WTC11 (cell line): ENCODE data around the gene WDR27. TPM values are rescaled to one million over a fixed set of nuclear protein-coding genes. Genes with fewer than 3 reads are reported as not detected.

ENCODE experiments used
- ATAC-seq: fragments of 200-7000 bp; cut with Tn5 transposase; 2 replicates; pipeline ENCODE4 v1.10.0; 2021; ENCODE audit warnings: mild to moderate bottlenecking, moderate library complexity
- CTCF ChIA-PET: fragments of 300-600 bp; sonication (Branson Sonifier 250); formaldehyde crosslinking; loops from one replicate; lab custom pipeline; 2021; ENCODE audit warnings: antibody characterized with exemption; lab: Charles Lee
- POLR2A ChIA-PET: fragments of 350-600 bp; sonication (Branson Sonifier 250); formaldehyde crosslinking; loops from one replicate; lab custom pipeline; 2021; ENCODE audit warnings: antibody characterized with exemption; lab: Charles Lee
- DNase-seq: peaks from one replicate; pipeline ENCODE4 v3.0.0; 2021; ENCODE audit warnings: low spot score
- H3K27ac Mint-ChIP-seq: 2 replicates; pipeline ENCODE4 v1.8.0; 2021; ENCODE audit warnings: mixed read lengths
- H3K27me3 Mint-ChIP-seq: 2 replicates; pipeline ENCODE4 v1.8.0; 2021; ENCODE audit warnings: low read depth, mild to moderate bottlenecking, moderate library complexity, mixed read lengths
- H3K36me3 Mint-ChIP-seq: 2 replicates; pipeline ENCODE4 v1.8.0; 2021; ENCODE audit warnings: mixed read lengths
- H3K4me1 Mint-ChIP-seq: 2 replicates; pipeline ENCODE4 v1.8.0; 2022; ENCODE audit warnings: mixed read lengths
- H3K4me3 Mint-ChIP-seq: 2 replicates; pipeline ENCODE4 v1.8.0; 2021; ENCODE audit warnings: mild to moderate bottlenecking, moderate library complexity, mixed read lengths
- H3K9me3 Mint-ChIP-seq: 2 replicates; pipeline ENCODE4 v1.8.0; 2021; ENCODE audit warnings: mixed read lengths
- ATF1 ChIP-seq: sonication (generic); formaldehyde crosslinking; IDR thresholded peaks from 2 replicates; pipeline ENCODE4 v1.8.1; 2023; ENCODE audit warnings: mild to moderate bottlenecking, moderate library complexity, missing genetic modification reagents
- CBFB ChIP-seq: sonication (generic); formaldehyde crosslinking; IDR thresholded peaks from 2 replicates; pipeline ENCODE4 v1.8.1; 2022; ENCODE audit warnings: mild to moderate bottlenecking, low read depth, missing genetic modification reagents
- CREB1 ChIP-seq: sonication (generic); formaldehyde crosslinking; IDR thresholded peaks from 2 replicates; pipeline ENCODE4 v1.8.0; 2023; ENCODE audit warnings: mild to moderate bottlenecking, missing genetic modification reagents
- EMX1 ChIP-seq: fragments of 250-450 bp; sonication (Bioruptor Pico); IDR thresholded peaks from 2 replicates; pipeline ENCODE4 v1.8.0; 2021; ENCODE audit warnings: mild to moderate bottlenecking
- GRHL2 ChIP-seq: fragments of 250-450 bp; sonication (Bioruptor Pico); IDR thresholded peaks from 2 replicates; pipeline ENCODE4 v1.8.0; 2022; ENCODE audit warnings: mild to moderate bottlenecking, moderate library complexity; ENCODE audit not compliant: insufficient replicate concordance, severe bottlenecking
- GTF2I ChIP-seq: fragments of 250-450 bp; sonication (Bioruptor Pico); conservative IDR thresholded peaks from 2 replicates; pipeline ENCODE4 v1.4.0; 2021; ENCODE audit warnings: mild to moderate bottlenecking
- OVOL2 ChIP-seq: fragments of 250-450 bp; sonication (Bioruptor Pico); IDR thresholded peaks from 2 replicates; pipeline ENCODE4 v1.9.0; 2021; ENCODE audit warnings: mild to moderate bottlenecking, borderline replicate concordance
- PRRX2 ChIP-seq: fragments of 250-450 bp; sonication (Bioruptor Pico); IDR thresholded peaks from 2 replicates; pipeline ENCODE4 v1.8.0; 2021; ENCODE audit warnings: mild to moderate bottlenecking
- RORB ChIP-seq: fragments of 250-450 bp; sonication (Bioruptor Pico); IDR thresholded peaks from 2 replicates; pipeline ENCODE4 v1.9.0; 2021; ENCODE audit warnings: mild to moderate bottlenecking
- SP1 ChIP-seq: sonication (generic); formaldehyde crosslinking; conservative IDR thresholded peaks from 2 replicates; pipeline ENCODE4 v1.8.1; 2022; ENCODE audit warnings: missing genetic modification reagents
- ZBTB21 ChIP-seq: sonication (generic); formaldehyde crosslinking; IDR thresholded peaks from 2 replicates; pipeline ENCODE4 v1.8.1; 2023; ENCODE audit warnings: mild to moderate bottlenecking, missing genetic modification reagents, borderline replicate concordance
- total RNA-seq: library from RNA; stranded (reverse); gene quantifications from 3 replicates; pipeline ENCODE4 v1.2.3, GENCODE V29; 2021
- TF ChIP-seq, protein P1 (sequence below): fragments of 250-450 bp; sonication (Bioruptor Pico); IDR thresholded peaks from 2 replicates; pipeline ENCODE4 v2.1.2; 2022; ENCODE audit warnings: mild to moderate bottlenecking, moderate library complexity
- TF ChIP-seq, protein P2 (sequence below): fragments of 250-450 bp; sonication (Bioruptor Pico); IDR thresholded peaks from 2 replicates; pipeline ENCODE4 v1.9.0; 2021; ENCODE audit warnings: moderate library complexity, mild to moderate bottlenecking, inconsistent platforms, borderline replicate concordance
- TF ChIP-seq, protein P3 (sequence below): sonication (generic); formaldehyde crosslinking; IDR thresholded peaks from 2 replicates; pipeline ENCODE4 v1.8.0; 2022; ENCODE audit warnings: missing genetic modification reagents
- TF ChIP-seq, protein P4 (sequence below): sonication (generic); formaldehyde crosslinking; IDR thresholded peaks from 2 replicates; pipeline ENCODE4 v1.8.1; 2022; ENCODE audit warnings: mild to moderate bottlenecking, moderate library complexity, missing genetic modification reagents
- TF ChIP-seq, protein P5 (sequence below): sonication (generic); formaldehyde crosslinking; IDR thresholded peaks from 2 replicates; pipeline ENCODE4 v1.8.0; 2023; ENCODE audit warnings: mild to moderate bottlenecking, missing genetic modification reagents
- TF ChIP-seq, protein P6 (sequence below): fragments of 250-450 bp; sonication (Bioruptor Pico); conservative IDR thresholded peaks from 2 replicates; pipeline ENCODE4 v1.9.0; 2021; ENCODE audit warnings: mild to moderate bottlenecking
- TF ChIP-seq, protein P7 (sequence below): sonication (generic); formaldehyde crosslinking; IDR thresholded peaks from 2 replicates; pipeline ENCODE4 v1.8.1; 2022; ENCODE audit warnings: low read depth, mild to moderate bottlenecking, moderate library complexity, missing genetic modification reagents, borderline replicate concordance
- TF ChIP-seq, protein P8 (sequence below): sonication (generic); formaldehyde crosslinking; IDR thresholded peaks from 2 replicates; pipeline ENCODE4 v1.8.0; 2022; ENCODE audit warnings: mild to moderate bottlenecking, missing genetic modification reagents
- TF ChIP-seq, protein P9 (sequence below): fragments of 250-450 bp; sonication (Bioruptor Pico); IDR thresholded peaks from 2 replicates; pipeline ENCODE4 v1.9.0; 2021; ENCODE audit warnings: mild to moderate bottlenecking

WDR27 gene
- total RNA-seq, 1 experiment from 2014 or later = 126 TPM

DNA sequence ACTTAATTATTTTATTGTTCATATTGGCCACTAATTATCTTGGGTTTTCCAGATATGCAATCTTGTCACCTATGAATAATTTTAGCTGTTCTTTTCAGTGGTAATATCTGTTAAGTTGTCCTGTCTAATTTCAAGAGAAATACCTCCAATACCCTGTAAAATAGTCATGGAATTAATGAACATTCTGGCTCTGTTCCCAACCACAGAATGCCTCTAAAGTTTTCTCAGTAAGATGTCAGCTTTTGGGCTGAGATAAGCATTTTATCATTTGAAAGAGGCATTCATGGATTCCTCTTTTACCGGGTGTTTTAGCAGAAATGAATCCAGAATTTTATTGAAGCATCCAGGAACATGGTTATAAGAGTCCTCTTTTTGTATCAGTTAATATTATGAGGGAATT lies 109.3 kb downstream of the WDR27 start (continued):
- TF ChIP-seq, protein P1, sequence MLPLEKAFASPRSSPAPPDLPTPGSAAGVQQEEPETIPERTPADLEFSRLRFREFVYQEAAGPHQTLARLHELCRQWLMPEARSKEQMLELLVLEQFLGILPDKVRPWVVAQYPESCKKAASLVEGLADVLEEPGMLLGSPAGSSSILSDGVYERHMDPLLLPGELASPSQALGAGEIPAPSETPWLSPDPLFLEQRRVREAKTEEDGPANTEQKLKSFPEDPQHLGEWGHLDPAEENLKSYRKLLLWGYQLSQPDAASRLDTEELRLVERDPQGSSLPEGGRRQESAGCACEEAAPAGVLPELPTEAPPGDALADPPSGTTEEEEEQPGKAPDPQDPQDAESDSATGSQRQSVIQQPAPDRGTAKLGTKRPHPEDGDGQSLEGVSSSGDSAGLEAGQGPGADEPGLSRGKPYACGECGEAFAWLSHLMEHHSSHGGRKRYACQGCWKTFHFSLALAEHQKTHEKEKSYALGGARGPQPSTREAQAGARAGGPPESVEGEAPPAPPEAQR (CRISPR knock-in tag) = no peak
- TF ChIP-seq, protein P2, sequence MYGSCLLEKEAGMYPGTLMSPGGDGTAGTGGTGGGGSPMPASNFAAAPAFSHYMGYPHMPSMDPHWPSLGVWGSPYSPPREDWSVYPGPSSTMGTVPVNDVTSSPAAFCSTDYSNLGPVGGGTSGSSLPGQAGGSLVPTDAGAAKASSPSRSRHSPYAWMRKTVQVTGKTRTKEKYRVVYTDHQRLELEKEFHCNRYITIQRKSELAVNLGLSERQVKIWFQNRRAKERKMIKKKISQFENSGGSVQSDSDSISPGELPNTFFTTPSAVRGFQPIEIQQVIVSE (CRISPR knock-in tag) = no peak
- TF ChIP-seq ZBTB21 (CRISPR knock-in tag) (no peak), OVOL2 (CRISPR knock-in tag) (no peak), SP1 (CRISPR knock-in tag) (no peak), ATF1 (CRISPR knock-in tag) (no peak)
- TF ChIP-seq, protein P3, sequence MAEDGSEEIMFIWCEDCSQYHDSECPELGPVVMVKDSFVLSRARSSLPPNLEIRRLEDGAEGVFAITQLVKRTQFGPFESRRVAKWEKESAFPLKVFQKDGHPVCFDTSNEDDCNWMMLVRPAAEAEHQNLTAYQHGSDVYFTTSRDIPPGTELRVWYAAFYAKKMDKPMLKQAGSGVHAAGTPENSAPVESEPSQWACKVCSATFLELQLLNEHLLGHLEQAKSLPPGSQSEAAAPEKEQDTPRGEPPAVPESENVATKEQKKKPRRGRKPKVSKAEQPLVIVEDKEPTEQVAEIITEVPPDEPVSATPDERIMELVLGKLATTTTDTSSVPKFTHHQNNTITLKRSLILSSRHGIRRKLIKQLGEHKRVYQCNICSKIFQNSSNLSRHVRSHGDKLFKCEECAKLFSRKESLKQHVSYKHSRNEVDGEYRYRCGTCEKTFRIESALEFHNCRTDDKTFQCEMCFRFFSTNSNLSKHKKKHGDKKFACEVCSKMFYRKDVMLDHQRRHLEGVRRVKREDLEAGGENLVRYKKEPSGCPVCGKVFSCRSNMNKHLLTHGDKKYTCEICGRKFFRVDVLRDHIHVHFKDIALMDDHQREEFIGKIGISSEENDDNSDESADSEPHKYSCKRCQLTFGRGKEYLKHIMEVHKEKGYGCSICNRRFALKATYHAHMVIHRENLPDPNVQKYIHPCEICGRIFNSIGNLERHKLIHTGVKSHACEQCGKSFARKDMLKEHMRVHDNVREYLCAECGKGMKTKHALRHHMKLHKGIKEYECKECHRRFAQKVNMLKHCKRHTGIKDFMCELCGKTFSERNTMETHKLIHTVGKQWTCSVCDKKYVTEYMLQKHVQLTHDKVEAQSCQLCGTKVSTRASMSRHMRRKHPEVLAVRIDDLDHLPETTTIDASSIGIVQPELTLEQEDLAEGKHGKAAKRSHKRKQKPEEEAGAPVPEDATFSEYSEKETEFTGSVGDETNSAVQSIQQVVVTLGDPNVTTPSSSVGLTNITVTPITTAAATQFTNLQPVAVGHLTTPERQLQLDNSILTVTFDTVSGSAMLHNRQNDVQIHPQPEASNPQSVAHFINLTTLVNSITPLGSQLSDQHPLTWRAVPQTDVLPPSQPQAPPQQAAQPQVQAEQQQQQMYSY = no peak
- TF ChIP-seq, protein P4, sequence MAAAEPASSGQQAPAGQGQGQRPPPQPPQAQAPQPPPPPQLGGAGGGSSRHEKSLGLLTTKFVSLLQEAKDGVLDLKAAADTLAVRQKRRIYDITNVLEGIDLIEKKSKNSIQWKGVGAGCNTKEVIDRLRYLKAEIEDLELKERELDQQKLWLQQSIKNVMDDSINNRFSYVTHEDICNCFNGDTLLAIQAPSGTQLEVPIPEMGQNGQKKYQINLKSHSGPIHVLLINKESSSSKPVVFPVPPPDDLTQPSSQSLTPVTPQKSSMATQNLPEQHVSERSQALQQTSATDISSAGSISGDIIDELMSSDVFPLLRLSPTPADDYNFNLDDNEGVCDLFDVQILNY = no peak
- TF ChIP-seq, protein P5, sequence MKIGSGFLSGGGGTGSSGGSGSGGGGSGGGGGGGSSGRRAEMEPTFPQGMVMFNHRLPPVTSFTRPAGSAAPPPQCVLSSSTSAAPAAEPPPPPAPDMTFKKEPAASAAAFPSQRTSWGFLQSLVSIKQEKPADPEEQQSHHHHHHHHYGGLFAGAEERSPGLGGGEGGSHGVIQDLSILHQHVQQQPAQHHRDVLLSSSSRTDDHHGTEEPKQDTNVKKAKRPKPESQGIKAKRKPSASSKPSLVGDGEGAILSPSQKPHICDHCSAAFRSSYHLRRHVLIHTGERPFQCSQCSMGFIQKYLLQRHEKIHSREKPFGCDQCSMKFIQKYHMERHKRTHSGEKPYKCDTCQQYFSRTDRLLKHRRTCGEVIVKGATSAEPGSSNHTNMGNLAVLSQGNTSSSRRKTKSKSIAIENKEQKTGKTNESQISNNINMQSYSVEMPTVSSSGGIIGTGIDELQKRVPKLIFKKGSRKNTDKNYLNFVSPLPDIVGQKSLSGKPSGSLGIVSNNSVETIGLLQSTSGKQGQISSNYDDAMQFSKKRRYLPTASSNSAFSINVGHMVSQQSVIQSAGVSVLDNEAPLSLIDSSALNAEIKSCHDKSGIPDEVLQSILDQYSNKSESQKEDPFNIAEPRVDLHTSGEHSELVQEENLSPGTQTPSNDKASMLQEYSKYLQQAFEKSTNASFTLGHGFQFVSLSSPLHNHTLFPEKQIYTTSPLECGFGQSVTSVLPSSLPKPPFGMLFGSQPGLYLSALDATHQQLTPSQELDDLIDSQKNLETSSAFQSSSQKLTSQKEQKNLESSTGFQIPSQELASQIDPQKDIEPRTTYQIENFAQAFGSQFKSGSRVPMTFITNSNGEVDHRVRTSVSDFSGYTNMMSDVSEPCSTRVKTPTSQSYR = no peak

DNA sequence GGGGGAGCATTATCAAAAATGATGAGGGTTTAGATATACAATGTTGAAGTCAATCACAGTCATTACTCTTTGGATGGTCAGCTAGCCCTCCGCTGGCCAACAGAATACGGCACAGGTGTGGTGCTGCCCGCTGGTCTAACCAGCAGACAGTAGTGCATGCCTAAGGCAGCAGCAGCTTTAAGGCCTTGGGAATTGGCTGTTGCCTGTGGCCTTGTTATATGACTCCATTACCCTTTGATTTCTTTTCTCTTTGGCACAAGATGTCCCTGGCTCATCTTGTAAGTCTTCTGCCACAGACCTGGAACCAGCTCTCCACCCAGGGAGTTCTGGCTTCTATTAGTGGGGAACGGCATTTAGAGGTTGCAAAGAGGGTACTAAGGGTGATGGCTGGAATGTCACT lies 110.2 kb downstream of the WDR27 start:
- H3K27ac Mint-ChIP-seq = no peak overlapping the region
- H3K9me3 Mint-ChIP-seq = 0 out of 2 replicates have a peak, but pooled peaks cover 3% of the 10 kb centered on the region
- CTCF ChIA-PET = interaction anchor here (0.7 kb wide), 1 partner anchor 184 kb away, joined by 3 read pairs; no protein-coding TSS in a partner anchor
- ATAC-seq (no peak), DNase-seq (no peak)
- H3K36me3 Mint-ChIP-seq = peaks cover 3% of the 10 kb centered on the region; the same call in 1 of the 2 replicates
- no peak overlapping the region for H3K4me3 Mint-ChIP-seq
- H3K27me3 Mint-ChIP-seq = no peaks in the 10 kb centered on the region
- TF ChIP-seq EMX1 (no peak), GRHL2 (no peak), CREB1 (CRISPR knock-in tag) (no peak), GTF2I (CRISPR knock-in tag) (no peak), RORB (CRISPR knock-in tag) (no peak), PRRX2 (CRISPR knock-in tag) (no peak), ATF1 (CRISPR knock-in tag) (no peak), CBFB (no peak)
- TF ChIP-seq, protein P6, sequence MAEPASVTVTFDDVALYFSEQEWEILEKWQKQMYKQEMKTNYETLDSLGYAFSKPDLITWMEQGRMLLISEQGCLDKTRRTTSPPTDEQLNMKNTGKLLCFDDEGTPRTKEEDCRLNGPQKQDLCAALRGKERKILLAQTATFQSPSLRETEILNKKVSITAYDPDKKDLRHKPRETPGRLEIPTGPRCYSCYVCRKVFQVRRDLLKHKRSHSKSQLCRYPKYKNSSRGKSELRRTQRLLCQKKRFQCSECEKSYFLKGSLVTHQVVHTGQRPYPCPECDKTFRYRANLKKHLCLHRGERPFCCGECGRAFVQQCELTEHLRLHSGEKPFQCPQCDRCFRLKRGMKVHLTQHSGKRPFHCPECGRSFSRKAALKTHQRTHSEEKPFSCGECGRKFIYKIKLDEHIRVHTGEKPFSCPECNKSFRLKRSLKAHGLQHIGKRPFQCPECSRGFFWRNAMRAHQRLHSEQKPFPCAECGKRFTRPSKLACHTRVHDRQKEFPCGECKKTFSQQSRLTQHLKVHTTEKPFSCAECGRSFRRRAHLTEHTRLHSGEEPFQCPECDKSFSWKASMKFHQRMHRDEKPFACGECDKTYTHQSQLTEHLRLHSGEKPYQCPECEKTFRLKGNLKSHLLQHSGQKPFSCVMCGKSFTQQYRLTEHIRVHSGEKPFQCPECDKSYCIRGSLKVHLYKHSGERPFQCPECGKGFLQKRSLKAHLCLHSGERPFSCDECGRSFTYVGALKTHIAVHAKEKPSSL (CRISPR knock-in tag) = no peak
- TF ChIP-seq, protein P7, sequence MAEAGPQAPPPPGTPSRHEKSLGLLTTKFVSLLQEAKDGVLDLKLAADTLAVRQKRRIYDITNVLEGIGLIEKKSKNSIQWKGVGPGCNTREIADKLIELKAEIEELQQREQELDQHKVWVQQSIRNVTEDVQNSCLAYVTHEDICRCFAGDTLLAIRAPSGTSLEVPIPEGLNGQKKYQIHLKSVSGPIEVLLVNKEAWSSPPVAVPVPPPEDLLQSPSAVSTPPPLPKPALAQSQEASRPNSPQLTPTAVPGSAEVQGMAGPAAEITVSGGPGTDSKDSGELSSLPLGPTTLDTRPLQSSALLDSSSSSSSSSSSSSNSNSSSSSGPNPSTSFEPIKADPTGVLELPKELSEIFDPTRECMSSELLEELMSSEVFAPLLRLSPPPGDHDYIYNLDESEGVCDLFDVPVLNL (CRISPR knock-in tag) = no peak
- TF ChIP-seq, protein P8, sequence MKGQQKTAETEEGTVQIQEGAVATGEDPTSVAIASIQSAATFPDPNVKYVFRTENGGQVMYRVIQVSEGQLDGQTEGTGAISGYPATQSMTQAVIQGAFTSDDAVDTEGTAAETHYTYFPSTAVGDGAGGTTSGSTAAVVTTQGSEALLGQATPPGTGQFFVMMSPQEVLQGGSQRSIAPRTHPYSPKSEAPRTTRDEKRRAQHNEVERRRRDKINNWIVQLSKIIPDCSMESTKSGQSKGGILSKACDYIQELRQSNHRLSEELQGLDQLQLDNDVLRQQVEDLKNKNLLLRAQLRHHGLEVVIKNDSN (CRISPR knock-in tag) = no peak
- TF ChIP-seq, protein P9, sequence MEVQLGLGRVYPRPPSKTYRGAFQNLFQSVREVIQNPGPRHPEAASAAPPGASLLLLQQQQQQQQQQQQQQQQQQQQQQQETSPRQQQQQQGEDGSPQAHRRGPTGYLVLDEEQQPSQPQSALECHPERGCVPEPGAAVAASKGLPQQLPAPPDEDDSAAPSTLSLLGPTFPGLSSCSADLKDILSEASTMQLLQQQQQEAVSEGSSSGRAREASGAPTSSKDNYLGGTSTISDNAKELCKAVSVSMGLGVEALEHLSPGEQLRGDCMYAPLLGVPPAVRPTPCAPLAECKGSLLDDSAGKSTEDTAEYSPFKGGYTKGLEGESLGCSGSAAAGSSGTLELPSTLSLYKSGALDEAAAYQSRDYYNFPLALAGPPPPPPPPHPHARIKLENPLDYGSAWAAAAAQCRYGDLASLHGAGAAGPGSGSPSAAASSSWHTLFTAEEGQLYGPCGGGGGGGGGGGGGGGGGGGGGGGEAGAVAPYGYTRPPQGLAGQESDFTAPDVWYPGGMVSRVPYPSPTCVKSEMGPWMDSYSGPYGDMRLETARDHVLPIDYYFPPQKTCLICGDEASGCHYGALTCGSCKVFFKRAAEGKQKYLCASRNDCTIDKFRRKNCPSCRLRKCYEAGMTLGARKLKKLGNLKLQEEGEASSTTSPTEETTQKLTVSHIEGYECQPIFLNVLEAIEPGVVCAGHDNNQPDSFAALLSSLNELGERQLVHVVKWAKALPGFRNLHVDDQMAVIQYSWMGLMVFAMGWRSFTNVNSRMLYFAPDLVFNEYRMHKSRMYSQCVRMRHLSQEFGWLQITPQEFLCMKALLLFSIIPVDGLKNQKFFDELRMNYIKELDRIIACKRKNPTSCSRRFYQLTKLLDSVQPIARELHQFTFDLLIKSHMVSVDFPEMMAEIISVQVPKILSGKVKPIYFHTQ (CRISPR knock-in tag) = no peak
- peaks cover 8% of the 10 kb centered on the region; the same call in 1 of the 2 replicates for H3K4me1 Mint-ChIP-seq
- POLR2A ChIA-PET = no interaction called here
